Measurements from ENCODE around the gene PALB2.
A peak's percentile ranks its signal among the peaks of the same experiment; 100 is the strongest.

The PALB2 gene

GRCh38 chr16:23640931-23641765, at the start of gene PALB2, which contains the start of gene DCTN5:
PALB2 (minus strand) TSS chr16:23641310; CDS start chr16:23641157, 153 bp downstream.
DCTN5 (plus strand) TSS chr16:23641466; CDS start chr16:23641543, 77 bp downstream.
- DNase-seq (ENCODE audit: low read depth in 3 of 3): peak; percentile 76 to 85 (median 81)

- no peak for DNase-seq (ENCODE audit: low read depth in 3 of 3)
Observed at GRCh38 chr16:23689442-23690187, 48.5 kb upstream of the PALB2 start.

DNA sequence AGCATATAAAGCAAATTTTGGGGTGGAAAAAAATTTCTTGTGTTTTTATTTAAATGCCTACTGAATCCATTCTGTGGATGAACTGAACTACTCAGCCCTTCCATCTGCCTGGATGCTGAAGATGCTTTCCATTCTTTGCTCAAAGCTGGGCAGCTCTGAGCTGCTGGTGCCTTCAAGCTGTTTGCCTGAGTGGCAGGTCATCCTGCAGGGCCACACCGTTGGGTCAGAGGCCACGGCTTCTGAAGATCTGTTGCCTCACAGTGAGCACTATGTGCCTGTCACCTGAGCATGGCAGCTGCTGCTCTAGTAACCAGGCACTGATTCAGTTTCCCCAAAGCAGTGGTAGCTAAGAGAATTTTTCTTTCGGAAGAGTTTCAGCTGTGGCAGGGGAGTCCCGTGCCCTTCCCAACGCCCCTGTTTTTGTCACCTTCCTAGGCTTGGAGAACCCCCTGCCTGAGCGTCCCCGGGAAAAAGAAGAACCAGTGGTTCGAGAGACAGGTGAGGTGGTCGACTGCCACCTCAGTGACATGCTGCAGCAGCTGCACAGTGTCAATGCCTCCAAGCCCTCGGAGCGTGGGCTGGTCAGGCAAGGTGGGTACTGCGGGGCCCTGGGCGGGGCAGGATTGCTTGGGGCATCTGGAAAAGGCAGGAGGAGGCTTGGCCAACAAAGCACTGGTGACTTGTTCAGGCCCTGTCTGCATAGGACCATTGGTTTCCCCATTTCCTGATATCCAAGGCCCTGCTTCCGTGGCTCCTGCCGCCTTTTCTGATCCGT, 46.1 kb upstream of the PALB2 start:
- DNase-seq (ENCODE audit: low read depth in 3 of 3): no peak

- no peak for DNase-seq (ENCODE audit: low read depth in 3 of 3)
Observed at GRCh38 chr16:23683487-23683886, 42.4 kb upstream of the PALB2 start.

GRCh38 chr16:23682181-23682580, 41.1 kb upstream of the PALB2 start:
- no peak for DNase-seq (ENCODE audit: low read depth in 3 of 3)

- no peak for DNase-seq (ENCODE audit: low read depth in 3 of 3)
Observed at GRCh38 chr16:23679986-23680336, 38.9 kb upstream of the PALB2 start.

DNA sequence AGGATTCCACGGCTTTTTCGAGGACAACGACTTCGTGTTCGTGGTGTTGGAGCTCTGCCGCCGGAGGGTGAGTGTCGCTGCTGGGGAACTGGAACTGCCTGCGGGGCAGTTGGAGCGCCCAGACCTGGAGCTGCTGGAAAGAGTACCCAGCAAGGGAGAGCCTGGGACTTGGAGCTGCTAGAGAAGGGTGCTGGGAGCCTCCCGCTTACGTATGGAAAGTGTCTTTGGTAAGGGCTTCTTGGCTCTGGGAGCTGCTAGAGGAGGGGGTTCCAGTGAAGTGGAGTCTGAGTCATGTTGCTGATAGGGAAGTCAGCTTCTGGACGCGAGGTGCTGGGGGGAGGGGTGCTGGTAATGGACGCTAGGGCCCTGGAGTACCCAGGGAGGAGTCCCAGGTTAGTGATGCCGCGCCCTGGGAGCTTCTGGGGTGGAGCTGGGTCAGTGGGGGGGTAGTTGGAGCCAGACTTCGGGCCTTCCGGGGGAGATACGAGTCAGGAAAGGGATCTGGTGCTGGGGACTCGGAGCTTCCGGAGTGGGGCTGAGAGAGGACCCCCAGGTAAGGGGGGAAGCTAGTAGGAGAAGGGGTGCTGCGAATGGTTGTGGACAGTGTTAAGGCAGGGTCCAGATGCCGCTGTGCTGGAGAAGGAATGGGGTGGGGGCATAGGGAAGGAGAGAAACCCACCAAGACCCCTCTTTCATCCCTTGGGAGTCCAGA, 38.3 kb upstream of the PALB2 start:
- DNase-seq (ENCODE audit: low read depth in 3 of 3): peak in 1 of 3 donors; percentile 25

DNA sequence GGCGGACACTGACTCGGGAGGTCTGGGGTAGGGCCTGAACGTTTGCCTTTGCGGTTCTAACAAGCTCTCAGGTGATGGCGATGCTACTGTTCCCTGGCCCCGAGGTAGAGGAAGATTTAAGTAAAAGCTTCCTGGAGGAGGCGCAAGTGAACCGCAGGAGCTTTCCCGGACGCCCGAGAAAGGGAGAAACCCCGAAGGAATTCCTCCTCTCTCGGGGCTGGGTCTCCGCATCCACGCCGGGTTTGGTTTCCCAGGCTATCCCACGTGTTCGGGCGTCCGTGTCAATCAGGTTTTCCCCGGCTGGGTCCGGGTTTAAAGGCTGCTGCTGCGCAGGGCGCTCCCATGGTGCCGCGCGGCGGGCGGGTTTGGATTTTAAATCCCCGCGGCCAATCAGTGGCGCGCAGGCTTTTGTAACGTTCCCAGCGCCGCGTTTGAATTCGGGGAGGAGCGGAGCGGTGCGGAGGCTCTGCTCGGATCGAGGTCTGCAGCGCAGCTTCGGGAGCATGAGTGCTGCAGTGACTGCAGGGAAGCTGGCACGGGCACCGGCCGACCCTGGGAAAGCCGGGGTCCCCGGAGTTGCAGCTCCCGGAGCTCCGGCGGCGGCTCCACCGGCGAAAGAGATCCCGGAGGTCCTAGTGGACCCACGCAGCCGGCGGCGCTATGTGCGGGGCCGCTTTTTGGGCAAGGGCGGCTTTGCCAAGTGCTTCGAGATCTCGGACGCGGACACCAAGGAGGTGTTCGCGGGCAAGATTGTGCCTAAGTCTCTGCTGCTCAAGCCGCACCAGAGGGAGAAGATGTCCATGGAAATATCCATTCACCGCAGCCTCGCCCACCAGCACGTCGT, 37.5 kb upstream of the PALB2 start, which contains the start of gene PLK1:
PLK1 (plus strand) TSS at position 460 of the 844 bp plus-strand sequence; CDS start at position 504, 44 bp downstream.
- peak; percentile 74 to 80 (median 77) for DNase-seq (ENCODE audit: low read depth in 3 of 3)

DNA sequence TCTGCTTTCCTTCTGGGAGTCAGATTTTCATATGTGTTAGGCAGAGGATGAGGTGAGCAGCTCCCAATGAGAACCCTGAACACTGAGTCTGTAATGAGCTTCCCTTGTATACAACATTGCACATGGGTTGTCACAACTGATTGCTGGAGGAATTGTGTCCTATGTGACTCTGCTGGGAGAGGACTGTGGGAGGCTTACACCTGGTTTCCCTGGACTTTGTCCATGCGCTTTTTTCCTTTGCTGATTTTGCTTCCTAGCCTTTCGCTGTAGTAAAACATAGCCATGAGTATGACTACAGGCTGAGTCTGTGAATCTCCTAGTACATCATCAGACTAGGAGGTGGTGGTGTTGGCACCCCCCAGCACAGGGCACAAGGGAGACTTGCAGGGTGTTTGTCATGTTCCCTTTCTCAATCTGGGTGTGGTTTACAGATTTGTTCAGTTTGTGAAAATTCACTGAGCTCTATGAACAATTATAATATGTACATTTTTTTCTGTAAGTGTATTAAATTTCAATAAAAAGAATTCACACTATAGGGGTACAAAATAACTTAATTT, 35.9 kb upstream of the PALB2 start:
- no peak for DNase-seq (ENCODE audit: low read depth in 3 of 3)

GRCh38 chr16:23673971-23674614, 33.0 kb upstream of the PALB2 start:
- DNase-seq (ENCODE audit: low read depth in 3 of 3): no peak

DNA sequence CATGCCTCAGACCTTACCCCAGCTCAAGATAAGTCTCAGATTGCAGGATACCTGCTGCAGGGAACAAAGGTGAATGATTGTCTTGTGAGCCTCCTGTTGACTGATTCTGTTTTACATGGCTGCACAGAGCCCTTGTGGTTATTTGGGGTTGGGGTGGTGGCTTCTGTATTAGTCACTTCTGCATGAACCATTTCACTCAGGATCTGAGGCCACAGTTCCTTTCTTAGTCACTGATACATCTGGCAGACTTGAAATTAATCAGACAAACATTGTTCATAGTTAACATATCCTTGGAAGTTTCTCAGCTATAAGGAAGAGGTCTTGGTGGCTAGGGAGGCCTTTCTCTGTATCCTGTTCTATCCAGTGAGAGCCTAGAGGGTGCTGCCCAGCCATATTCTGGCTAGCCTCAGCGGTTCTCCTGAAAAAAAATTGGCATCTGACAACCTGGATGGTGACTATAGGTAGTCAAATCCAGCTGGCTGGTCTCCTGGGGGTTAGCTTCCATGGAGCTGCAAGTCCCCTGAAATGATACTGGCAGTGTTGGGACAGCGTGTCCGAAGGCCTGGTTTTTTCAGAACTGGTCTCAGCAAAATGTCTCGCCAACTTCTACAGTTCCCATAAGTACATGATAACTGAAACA, 29.1 kb upstream of the PALB2 start:
- DNase-seq (ENCODE audit: low read depth in 3 of 3): peak in 2 of 3 donors; percentile 24 to 46

DNA sequence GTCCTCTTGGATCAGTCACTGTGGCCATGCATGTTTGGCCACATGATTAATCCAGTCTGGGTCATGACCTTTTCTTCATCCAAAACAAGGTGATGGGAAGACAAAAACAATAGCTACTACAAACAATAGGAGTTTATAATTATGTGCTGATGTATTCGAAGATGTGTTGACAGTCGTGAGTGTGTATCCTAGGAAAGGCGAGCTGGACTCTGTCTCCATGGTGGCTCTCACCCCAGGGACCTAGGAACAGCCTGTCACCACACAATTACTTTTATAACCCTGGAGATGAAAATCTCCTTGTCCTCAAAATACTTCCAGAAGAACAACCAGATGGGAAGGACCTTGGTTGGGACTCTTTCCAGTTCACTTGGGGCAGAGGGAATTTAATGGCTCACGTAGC, 27.8 kb upstream of the PALB2 start:
- DNase-seq (ENCODE audit: low read depth in 3 of 3): no peak

GRCh38 chr16:23668225-23668624, 27.1 kb upstream of the PALB2 start:
- no peak for DNase-seq (ENCODE audit: low read depth in 3 of 3)

DNA sequence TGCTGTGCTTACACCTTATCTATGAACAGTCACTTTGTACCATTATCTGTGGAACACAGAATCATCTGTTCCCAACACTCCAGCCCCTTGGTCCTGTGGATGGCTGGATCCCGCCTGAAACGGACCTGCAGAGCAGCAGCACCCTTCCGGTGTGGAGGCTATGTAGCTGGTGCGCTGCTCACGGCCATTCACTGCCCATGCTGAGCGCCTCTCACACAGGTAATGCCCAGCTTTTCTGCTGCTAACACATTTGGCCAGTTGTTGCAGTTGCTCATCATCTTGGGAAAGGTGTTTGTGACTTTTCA, 26.2 kb upstream of the PALB2 start:
- no peak for DNase-seq (ENCODE audit: low read depth in 3 of 3)

DNA sequence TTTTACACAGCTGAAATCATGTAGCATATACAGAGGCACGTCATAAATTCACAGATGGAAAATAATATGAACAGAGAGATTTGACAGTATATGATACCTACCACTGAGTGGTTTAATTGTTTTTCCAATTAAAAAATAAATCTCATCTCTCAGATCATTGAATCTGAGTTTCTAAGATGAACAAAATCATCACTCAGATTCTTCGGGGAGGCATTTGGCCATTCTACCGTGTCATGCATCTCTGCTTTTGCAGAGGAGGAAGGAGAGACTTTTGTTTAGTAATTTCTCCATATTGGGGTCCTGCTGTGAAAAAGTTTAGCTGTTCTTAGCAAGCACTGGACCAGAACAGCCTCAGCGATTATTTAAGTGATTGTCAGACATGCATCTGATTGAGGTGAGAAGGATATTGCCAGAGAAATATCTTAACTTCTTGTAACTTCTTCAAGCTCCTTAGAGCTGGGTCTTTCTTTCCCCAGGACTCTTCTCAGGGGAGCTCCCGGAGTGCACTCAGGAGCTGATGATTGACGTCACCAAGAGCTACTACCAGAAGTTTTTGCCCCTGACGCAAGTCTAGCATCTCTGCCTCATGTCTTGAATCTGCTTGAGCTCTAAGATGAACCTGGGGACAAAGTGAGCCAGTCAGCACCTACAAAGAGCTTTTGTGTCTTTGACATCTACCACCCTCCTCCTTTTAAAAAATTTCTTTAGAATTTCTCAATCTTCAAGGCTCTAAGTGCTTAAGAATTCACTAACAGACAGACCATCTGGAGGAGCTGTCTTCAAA, 25.7 kb upstream of the PALB2 start:
- no peak for DNase-seq (ENCODE audit: low read depth in 3 of 3)

DNA sequence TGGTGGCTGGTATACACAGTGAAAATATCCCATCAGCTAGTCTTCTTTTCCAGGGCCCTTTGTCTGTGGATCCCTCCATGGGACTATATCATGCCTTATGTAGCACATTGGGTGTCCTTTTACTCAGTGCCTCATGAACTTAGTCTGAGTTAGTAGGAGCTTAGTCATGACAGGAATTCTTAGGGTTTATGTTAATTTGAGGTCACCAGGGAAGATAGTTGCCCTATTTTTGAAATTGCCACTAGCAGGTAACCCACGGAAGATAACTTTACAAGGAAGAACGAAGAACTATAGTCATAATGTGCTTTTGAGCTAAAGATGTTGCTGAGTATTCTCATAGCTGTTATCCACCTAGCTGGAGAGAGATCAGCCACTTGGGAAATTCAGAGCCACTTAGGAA, 22.8 kb upstream of the PALB2 start:
- DNase-seq (ENCODE audit: low read depth in 3 of 3): no peak

- DNase-seq (ENCODE audit: low read depth in 3 of 3): no peak
Observed at GRCh38 chr16:23651943-23652468, 10.9 kb upstream of the PALB2 start.

Data from stimulated activated CD4-positive, alpha-beta T cell treated with anti-CD3 and anti-CD28 coated beads, TNF-alpha, amount 100 ng/mL, for 48 hours (primary cell).